H9 (cell line): ENCODE measurements around the gene MLLT3. TPM values are rescaled to one million over a fixed set of nuclear protein-coding genes. Genes with fewer than 3 reads are reported as not detected.

Source experiments
- DNase-seq: peaks from one replicate; pipeline ENCODE4 v3.0.0-alpha.2; 2017
- H2AFZ ChIP-seq: one replicate; pipeline ENCODE4 v1.6.1; 2013; ENCODE audit warnings: mild to moderate bottlenecking, low read length, control low read depth, moderate library complexity
- H2AK5ac ChIP-seq: 2 replicates; pipeline ENCODE4 v1.6.1; 2013; ENCODE audit warnings: low read length, control low read depth, mixed read lengths; ENCODE audit not compliant: insufficient read length
- H2BK120ac ChIP-seq: one replicate; pipeline ENCODE4 v1.6.1; 2013; ENCODE audit warnings: low read depth, mild to moderate bottlenecking, low read length, control low read depth, inconsistent platforms; ENCODE audit not compliant: poor library complexity, severe bottlenecking
- H2BK12ac ChIP-seq: 2 replicates; pipeline ENCODE4 v1.6.1; 2013; ENCODE audit warnings: low read length, control low read depth, mixed read lengths, low read depth; ENCODE audit not compliant: insufficient read length
- H2BK15ac ChIP-seq: 2 replicates; pipeline ENCODE4 v1.6.1; 2013; ENCODE audit warnings: low read depth, low read length, control low read depth
- H2BK20ac ChIP-seq: one replicate; pipeline ENCODE4 v1.6.1; 2013; ENCODE audit warnings: low read depth, mild to moderate bottlenecking, low read length, control low read depth, inconsistent platforms; ENCODE audit not compliant: poor library complexity, severe bottlenecking
- H2BK5ac ChIP-seq: 2 replicates; pipeline ENCODE4 v1.6.1; 2013; ENCODE audit warnings: low read length, control low read depth, mixed read lengths; ENCODE audit not compliant: insufficient read length
- H3K14ac ChIP-seq: 2 replicates; pipeline ENCODE4 v1.6.1; 2013; ENCODE audit warnings: low read length, control low read depth; ENCODE audit not compliant: insufficient read depth
- H3K18ac ChIP-seq: 2 replicates; pipeline ENCODE4 v1.6.1; 2013; ENCODE audit warnings: low read depth, mild to moderate bottlenecking, mixed read lengths, low read length, control low read depth; ENCODE audit not compliant: insufficient read length
- H3K23ac ChIP-seq: 2 replicates; pipeline ENCODE4 v1.6.1; 2013; ENCODE audit warnings: low read length, control low read depth, mixed read lengths, low read depth; ENCODE audit not compliant: insufficient read length
- H3K23me2 ChIP-seq: 2 replicates; pipeline ENCODE4 v1.6.1; 2013; ENCODE audit warnings: low read depth, mild to moderate bottlenecking, mixed read lengths, low read length, control low read depth; ENCODE audit not compliant: insufficient read length, poor library complexity, severe bottlenecking
- H3K27ac ChIP-seq: 2 replicates; pipeline ENCODE4 v1.5.1; 2013; ENCODE audit warnings: low read length, control low read depth, mixed read lengths, low read depth; ENCODE audit not compliant: insufficient read length
- H3K27me3 ChIP-seq: 2 replicates; pipeline ENCODE4 v1.6.1; 2013; ENCODE audit warnings: low read length, control low read depth, inconsistent platforms; ENCODE audit not compliant: insufficient read depth
- H3K4ac ChIP-seq: 2 replicates; pipeline ENCODE4 v1.6.1; 2013; ENCODE audit warnings: low read depth, mild to moderate bottlenecking, control low read depth, inconsistent platforms, low read length, moderate library complexity
- H3K4me1 ChIP-seq: 2 replicates; pipeline ENCODE4 v1.6.1; 2013; ENCODE audit warnings: low read length, control low read depth, inconsistent platforms; ENCODE audit not compliant: insufficient read depth
- H3K4me2 ChIP-seq: 2 replicates; pipeline ENCODE4 v1.6.1; 2013; ENCODE audit warnings: low read length, control low read depth, mixed read lengths; ENCODE audit not compliant: insufficient read length, insufficient read depth
- H3K56ac ChIP-seq: 2 replicates; pipeline ENCODE4 v1.6.1; 2013; ENCODE audit warnings: low read depth, mild to moderate bottlenecking, mixed read lengths, low read length, control low read depth; ENCODE audit not compliant: insufficient read length
- H3K79me1 ChIP-seq: 2 replicates; pipeline ENCODE4 v1.6.1; 2013; ENCODE audit warnings: low read depth, mild to moderate bottlenecking, moderate library complexity, low read length, control low read depth, inconsistent platforms; ENCODE audit not compliant: insufficient read depth, poor library complexity, severe bottlenecking
- H3K79me2 ChIP-seq: 2 replicates; pipeline ENCODE4 v1.6.1; 2013; ENCODE audit warnings: low read length, control low read depth, inconsistent platforms; ENCODE audit not compliant: insufficient read depth
- H3K9ac ChIP-seq: 2 replicates; pipeline ENCODE4 v1.6.1; 2013; ENCODE audit warnings: low read length, control low read depth, mixed read lengths; ENCODE audit not compliant: insufficient read length; ENCODE audit errors: extremely low read depth
- H3K9me3 ChIP-seq: one replicate; pipeline ENCODE4 v1.6.1; 2013; ENCODE audit warnings: low read depth, low read length, inconsistent platforms; ENCODE audit not compliant: control insufficient read depth
- H3T11ph ChIP-seq: one replicate; pipeline ENCODE4 v1.6.1; 2013; ENCODE audit warnings: mild to moderate bottlenecking, low read length, control low read depth, inconsistent platforms
- H4K20me1 ChIP-seq: one replicate; pipeline ENCODE4 v1.6.1; 2013; ENCODE audit not compliant: control insufficient read depth, insufficient read length, insufficient read depth
- H4K5ac ChIP-seq: 2 replicates; pipeline ENCODE4 v1.6.1; 2013; ENCODE audit warnings: low read depth, mild to moderate bottlenecking, mixed read lengths, low read length, control low read depth; ENCODE audit not compliant: insufficient read length
- H4K8ac ChIP-seq: replicated peaks from 2 replicates; pipeline ENCODE4 v1.6.1; 2013; ENCODE audit warnings: low read length, control low read depth, mixed read lengths, low read depth; ENCODE audit not compliant: insufficient read length
- H4K91ac ChIP-seq: 2 replicates; pipeline ENCODE4 v1.6.1; 2013; ENCODE audit warnings: low read depth, mild to moderate bottlenecking, moderate library complexity, mixed read lengths, low read length, control low read depth; ENCODE audit not compliant: insufficient read length
- H3K27ac Mint-ChIP-seq, 3 experiments: 2 replicates in 2 of 3; 3 replicates in 1 of 3; pipeline ENCODE4 v1.8.0; 2020 to 2021; ENCODE audit warnings: mixed read lengths in 3 of 3, mild to moderate bottlenecking in 1 of 3, moderate library complexity in 1 of 3
- H3K27me3 Mint-ChIP-seq: 2 replicates; pipeline ENCODE4 v1.8.0; 2021; ENCODE audit warnings: low read depth, mild to moderate bottlenecking, moderate library complexity, mixed read lengths
- H3K36me3 Mint-ChIP-seq, 3 experiments: 2 replicates in 2 of 3; 3 replicates in 1 of 3; pipeline ENCODE4 v1.8.0; 2020 to 2021; ENCODE audit warnings: low read depth in 3 of 3, mixed read lengths in 3 of 3; ENCODE audit not compliant: insufficient read depth in 1 of 3
- H3K4me1 Mint-ChIP-seq, 2 experiments: 2 replicates each; pipeline ENCODE4 v1.8.0; 2020; ENCODE audit warnings: mixed read lengths in 2 of 2
- H3K4me3 Mint-ChIP-seq, 2 experiments: 2 replicates in 1 of 2; 3 replicates in 1 of 2; pipeline ENCODE4 v1.8.0; 2020 to 2021; ENCODE audit warnings: mild to moderate bottlenecking in 2 of 2, mixed read lengths in 2 of 2, moderate library complexity in 1 of 2
- H3K9me3 Mint-ChIP-seq, 2 experiments: 2 replicates in 1 of 2; 3 replicates in 1 of 2; pipeline ENCODE4 v1.8.0; 2020; ENCODE audit warnings: mild to moderate bottlenecking in 2 of 2, mixed read lengths in 2 of 2, moderate library complexity in 1 of 2
- CTCF ChIP-seq: fragments of 200-600 bp; sonication (generic); conservative IDR thresholded peaks from 3 replicates; pipeline ENCODE4 v1.8.0; 2021; ENCODE audit warnings: antibody characterized with exemption, mild to moderate bottlenecking
- WGBS: extraction: QIAGEN DNeasy Blood & Tissue Kit; methylation state at CpG from one replicate; pipeline ENCODE4 v1.1.7; 2013; ENCODE audit warnings: missing lambda C conversion rate, low lambda C conversion rate, mixed read lengths; ENCODE audit not compliant: insufficient read length; ENCODE audit errors: extremely low coverage; 5-methylcytosine and 5-hydroxymethylcytosine counted together
- total RNA-seq: library from RNA; stranded (reverse); gene quantifications from 2 replicates; pipeline ENCODE4 v1.2.1, GENCODE V29; 2021

Gene MLLT3
- total RNA-seq, 1 experiment from 2014 or later, result 3.9 TPM

- Histone ChIP-seq H2AK5ac (no peak overlapping the region), H3K23ac (no peak overlapping the region), H2BK5ac (no peak overlapping the region), H3K4me1 (no peaks in the 10 kb centered on the region), H2BK20ac (no peak overlapping the region), H3T11ph (no peak overlapping the region), H3K14ac (no peak overlapping the region), H2BK12ac (no peak overlapping the region), H3K23me2 (no peaks in the 10 kb centered on the region), H3K79me2 (no peaks in the 10 kb centered on the region), H3K56ac (no peak overlapping the region), H2BK15ac (no peak overlapping the region), H4K5ac (no peak overlapping the region), H2BK120ac (no peak overlapping the region), H3K4me2 (no peak overlapping the region), H3K27ac (no peak overlapping the region), H3K79me1 (no peaks in the 10 kb centered on the region), H3K9me3 (no peaks in the 10 kb centered on the region), H4K91ac (no peak overlapping the region), H2AFZ (no peak overlapping the region), H3K18ac (no peak overlapping the region), H3K9ac (no peak overlapping the region), H4K20me1 (no peaks in the 10 kb centered on the region), H3K4ac (no peak overlapping the region), H4K8ac (no peak overlapping the region), H3K27me3 (no peaks in the 10 kb centered on the region)
- H3K27me3 Mint-ChIP-seq, result no peaks in the 10 kb centered on the region
- H3K4me1 Mint-ChIP-seq, result peaks cover 9% of the 10 kb centered on the region in 2 experiments
- no peaks in the 10 kb centered on the region for H3K36me3 Mint-ChIP-seq
- no peaks in the 10 kb centered on the region for H3K9me3 Mint-ChIP-seq
- no peak overlapping the region for H3K4me3 Mint-ChIP-seq
- no CpG with 5 or more reads among the region's 2 CpGs for WGBS
- TF ChIP-seq CTCF, result no peak
- DNase-seq, result no peak
- H3K27ac Mint-ChIP-seq, result no peak overlapping the region
Measured at GRCh38 chr9:20382460-20383071, 239.7 kb downstream of the MLLT3 start.
